Adrenal gland (tissue), 12 donors: ENCODE results near the gene CCSER1. TPM values are rescaled to one million over a fixed set of nuclear protein-coding genes. Genes with fewer than 3 reads are reported as not detected.

Experiments
- DNase-seq, 7 donors: peaks; one replicate each; pipeline ENCODE4 v3.0.0-alpha.2; 2019 to 2020
- H3K27ac ChIP-seq, 5 donors: fragments of 200-600 bp; sonication (generic) in 4 of 5; 1 replicate in 3 of 5; 2 replicates in 2 of 5; pipeline versions ENCODE4 v1.5.1 to v1.8.0; 2016 to 2020; ENCODE audit warnings: mild to moderate bottlenecking in 1 of 5
- H3K27me3 ChIP-seq: fragments of 200-600 bp; 2 replicates; pipeline ENCODE4 v1.8.0; 2021
- H3K36me3 ChIP-seq, 2 donors: fragments of 200-600 bp; replicated peaks in 1 of 2; 1 replicate in 1 of 2; 2 replicates in 1 of 2; pipeline versions ENCODE4 v1.5.1 to v1.8.0; 2018 to 2022
- H3K4me1 ChIP-seq, 2 donors: fragments of 200-600 bp; replicated peaks in 1 of 2; 1 replicate in 1 of 2; 2 replicates in 1 of 2; pipeline versions ENCODE4 v1.5.1 to v1.8.0; 2018 to 2021
- H3K4me3 ChIP-seq, 4 donors: fragments of 200-600 bp; sonication (generic) in 3 of 4; one replicate each; pipeline ENCODE4 v1.5.1; 2016 to 2018
- H3K9me3 ChIP-seq, 3 donors: fragments of 200-600 bp; sonication (generic) in 1 of 3; replicated peaks in 1 of 3; 1 replicate in 2 of 3; 2 replicates in 1 of 3; pipeline versions ENCODE4 v1.5.1 to v1.8.0; 2016 to 2021
- CTCF ChIP-seq, 6 experiments: fragments of 450-650 bp in 4 of 6; fragments of 200-600 bp in 2 of 6; sonication (generic) in 1 of 6; IDR thresholded peaks; 1 replicate in 5 of 6; 2 replicates in 1 of 6; pipeline versions ENCODE4 v1.5.1 to v1.8.0; 2016 to 2021; ENCODE audit warnings: antibody characterized with exemption in 6 of 6, mild to moderate bottlenecking in 2 of 6, moderate library complexity in 1 of 6
- POLR2A ChIP-seq, 2 donors: fragments of 450-650 bp; IDR thresholded peaks; one replicate each; pipeline ENCODE4 v1.6.1; 2017; ENCODE audit warnings: antibody characterized with exemption in 2 of 2, mild to moderate bottlenecking in 2 of 2, moderate library complexity in 1 of 2
- WGBS, 4 donors: extraction: QIAGEN DNeasy Blood & Tissue Kit in 2 of 4; methylation state at CpG; one replicate each; pipeline versions ENCODE4 v1.1.5 to v1.1.7; 2013 to 2017; 5-methylcytosine and 5-hydroxymethylcytosine counted together
- intact Hi-C, 2 donors: fragments of 100-400 bp; cut with DNase I; formaldehyde crosslinking; loops; one replicate each; pipeline versions ENCODE4 v1.14.1 to v1.15.0; 2022 to 2023
- polyA plus RNA-seq, 3 donors: library from polyadenylated mRNA; stranded (reverse); fragments of 200-250 nt in 2 of 3; fragments of 350-450 nt in 1 of 3; fragmentation: Illumina TruSeq in 1 of 3; extraction: RNeasy Lipid Tissue Mini Kit (QIAGEN cat#74804) in 1 of 3; gene quantifications; one replicate each; pipeline ENCODE4 v1.2.3, GENCODE V29; 2013 to 2014
- total RNA-seq, 9 donors: library from RNA; depleted of rRNA in 4 of 9; stranded (reverse); fragments of >200 nt in 4 of 9; fragments of 120-200 nt in 1 of 9; fragmentation: NEBNext Ultra II Directional in 1 of 9; extraction: Animal tissue kit (Norgen Biotek cat#: 25700) in 1 of 9; gene quantifications; one replicate each; pipeline versions ENCODE4 v1.1.0 to v1.2.4, GENCODE V29; 2013 to 2023
- donor health status: healthy with polysubstance abuse.
- donor health status: Bipolar disorder and iron deficiency.
- donor health status: DM: yes; HTN: yes; CAD: no.
- donor health status: DM: no; HTN: no; CAD: no.
- donor health status: DM: no; HTN: no; CAD: no.
- donor health status: DM: yes; HTN: yes; CAD: no.

Gene CCSER1
- total and polyA plus RNA-seq, 12 donors: 0.14 to 11.7 (median 2.3) TPM; not detected in 1

GRCh38 chr4:90922174-90922573 lies 795.0 kb downstream of the CCSER1 start:
- H3K4me3 ChIP-seq: no peak overlapping the region
- no peak overlapping the region for H3K27ac ChIP-seq
- no peaks in the 10 kb centered on the region for H3K36me3 ChIP-seq
- intact Hi-C loops: no loop called here
- no peak for TF ChIP-seq CTCF (IDR thresholded peaks at IDR 0.05)
- TF ChIP-seq POLR2A (IDR thresholded peaks at IDR 0.05): no peak
- no peaks in the 10 kb centered on the region for H3K4me1 ChIP-seq
- no peak for DNase-seq
- no peaks in the 10 kb centered on the region for H3K27me3 ChIP-seq
- WGBS, 4 donors: 73 to 81% (median 75%) methylated on average over 2 of the region's 2 CpGs
- no peaks in the 10 kb centered on the region for H3K9me3 ChIP-seq

- Histone ChIP-seq H3K4me1 (no peaks in the 10 kb centered on the region), H3K4me3 (no peak overlapping the region), H3K27me3 (no peaks in the 10 kb centered on the region), H3K36me3 (no peaks in the 10 kb centered on the region), H3K9me3 (no peaks in the 10 kb centered on the region), H3K27ac (no peak overlapping the region)
- intact Hi-C loops: no loop called here
- TF ChIP-seq CTCF (IDR thresholded peaks at IDR 0.05) (no peak), POLR2A (IDR thresholded peaks at IDR 0.05) (no peak)
- no peak for DNase-seq
These were observed 799.8 kb downstream of the CCSER1 start for GRCh38 chr4:90926957-90927356.

- no peaks in the 10 kb centered on the region for H3K36me3 ChIP-seq
- no peak overlapping the region for H3K27ac ChIP-seq
- no peaks in the 10 kb centered on the region for H3K27me3 ChIP-seq
- no peaks in the 10 kb centered on the region for H3K9me3 ChIP-seq
- H3K4me3 ChIP-seq: no peak overlapping the region
- intact Hi-C loops: no loop called here
- TF ChIP-seq POLR2A (IDR thresholded peaks at IDR 0.05) (no peak), CTCF (IDR thresholded peaks at IDR 0.05) (no peak)
- DNase-seq: no peak
- WGBS, 4 donors: 84 to 91% (median 88%) methylated on average over 6 of the region's 6 CpGs
- no peaks in the 10 kb centered on the region for H3K4me1 ChIP-seq
These were observed 816.1 kb downstream of the CCSER1 start for GRCh38 chr4:90943311-90943710.

GRCh38 chr4:90946945-90947344 lies 819.8 kb downstream of the CCSER1 start:
- Histone ChIP-seq H3K4me3 (no peak overlapping the region), H3K4me1 (no peaks in the 10 kb centered on the region), H3K9me3 (no peaks in the 10 kb centered on the region), H3K36me3 (no peaks in the 10 kb centered on the region), H3K27me3 (no peaks in the 10 kb centered on the region), H3K27ac (no peak overlapping the region)
- TF ChIP-seq CTCF (IDR thresholded peaks at IDR 0.05): no peak
- no peak for TF ChIP-seq POLR2A (IDR thresholded peaks at IDR 0.05)
- DNase-seq: no peak
- intact Hi-C loops: no loop called here
- WGBS, 4 donors: 80 to 84% (median 82%) methylated on average over 3 of the region's 3 CpGs
